ENCODE measurements around the gene MANBA. TPM values are rescaled to one million over a fixed set of nuclear protein-coding genes. Genes with fewer than 3 reads are reported as not detected.

Gene MANBA
- total and polyA plus RNA-seq, 2 of the 4 experiments (the other 2 are of a cell fraction): 11.5 to 17.2 TPM

DNA sequence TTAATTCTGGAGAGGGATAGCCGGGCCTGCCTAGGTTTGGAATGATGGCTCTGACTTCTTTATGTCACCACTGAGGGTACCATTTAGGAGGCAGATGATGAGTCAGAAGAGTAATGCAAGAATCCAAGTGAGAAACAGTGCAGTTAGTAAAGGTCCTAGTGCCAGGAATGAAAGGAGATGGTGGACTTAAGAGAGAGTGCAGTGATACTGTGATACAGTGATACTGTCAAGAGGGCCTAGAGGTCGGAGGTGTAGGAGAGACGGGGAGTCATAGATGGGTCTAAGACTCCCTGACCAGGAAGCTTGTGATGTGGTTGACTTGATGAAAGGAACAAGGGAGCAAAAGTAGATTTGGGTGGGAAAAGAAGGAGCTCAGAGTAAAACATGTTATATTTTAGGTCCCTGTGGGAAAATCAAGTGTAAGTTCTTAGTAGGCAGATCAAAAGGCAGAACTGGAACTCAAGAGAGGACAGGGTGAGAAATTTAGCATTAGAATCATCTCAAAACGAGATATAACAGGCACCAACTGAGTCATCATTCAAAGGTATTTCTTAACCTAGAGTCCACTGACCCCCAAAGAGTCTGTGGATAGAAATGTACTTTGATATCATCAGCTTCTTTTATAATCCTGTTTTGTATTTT is 174.6 kb downstream of the MANBA start:
- ChIA-PET POLR2A (ENCODE audit: unreplicated experiment) (no interaction called here), CTCF (no interaction called here)
- ATAC-seq (ENCODE audit: low read depth) (no peak), DNase-seq (no peak)
- Histone ChIP-seq H2AFZ (replicated peaks; ENCODE audit: low read length, poor library complexity) (no peak overlapping the region), H3K4me3 (ENCODE audit: insufficient read depth, low read depth, low read length) (no peak overlapping the region), H3K27me3 (ENCODE audit: control insufficient read depth, insufficient read depth, low read length) (no peaks in the 10 kb centered on the region), H3K23ac (ENCODE audit: low read depth, low read length) (no peak overlapping the region), H4K91ac (ENCODE audit: insufficient read depth, low read depth, low read length) (no peak overlapping the region), H3K9me3 (ENCODE audit: control insufficient read depth, insufficient read depth, low read length) (peaks cover 1% of the 10 kb centered on the region; the same call in 1 of the 2 replicates), H4K5ac (ENCODE audit: low read depth, low read length) (no peak overlapping the region), H2BK15ac (ENCODE audit: low read depth, low read length) (no peak overlapping the region), H3K56ac (ENCODE audit: extremely low read depth, insufficient read depth, low read length) (no peak overlapping the region), H2BK5ac (ENCODE audit: low read depth, low read length, poor library complexity, severe bottlenecking) (no peak overlapping the region), H3K4me2 (ENCODE audit: low read depth, low read length) (no peak overlapping the region), H4K20me1 (ENCODE audit: insufficient read depth, low read length) (no peaks in the 10 kb centered on the region), H3K9ac (ENCODE audit: low read depth, low read length) (no peak overlapping the region), H3K79me1 (ENCODE audit: low read depth in 1 of 2, low read length in 2 of 2) (0 out of 4 replicates have a peak, but pooled peaks cover 0 to 3% of the 10 kb centered on the region in 2 experiments), H3K36me3 (ENCODE audit: control insufficient read depth, insufficient read depth, low read length) (peaks cover 15% of the 10 kb centered on the region), H2AK9ac (replicated peaks; ENCODE audit: low read depth, low read length, poor library complexity) (no peak overlapping the region), H2AK5ac (ENCODE audit: low read depth, low read length) (no peak overlapping the region), H3K14ac (replicated peaks; ENCODE audit: low read depth, low read length) (no peak overlapping the region), H2BK20ac (ENCODE audit: low read depth, low read length) (no peak overlapping the region), H3K9me1 (ENCODE audit: insufficient read depth, low read length) (no peaks in the 10 kb centered on the region; the same call in 1 of the 2 replicates), H4K8ac (ENCODE audit: low read depth in 2 of 2, low read length in 2 of 2) (no peak overlapping the region), H3K27ac (ENCODE audit: insufficient read depth, low read length) (no peak overlapping the region), H2BK120ac (ENCODE audit: low read depth, low read length) (no peak overlapping the region), H3K4me1 (ENCODE audit: control insufficient read depth, insufficient read depth, low read length) (no peaks in the 10 kb centered on the region), H3K4ac (ENCODE audit: low read depth, low read length) (no peak overlapping the region), H3K18ac (ENCODE audit: low read depth, low read length) (no peak overlapping the region)
- in situ Hi-C loops (cut with MboI; ENCODE audit: low sequenced_read_pairs) (no loop called here), dilution Hi-C loops (cut with HindIII; ENCODE audit: low sequenced_read_pairs, unreplicated experiment) (no loop called here), intact Hi-C loops (cut with micrococcal nuclease) (no loop called here)
- WGBS, 2 experiments (ENCODE audit: extremely low coverage in 2 of 2, insufficient read length in 1 of 2): 97% methylated on average over 3 of the region's 4 CpGs; no CpG with 5 or more reads in 1 of the 2 experiments
- BruUV-seq (replicated peaks): no TSS peak
- TF ChIP-seq SMC3 (IDR thresholded peaks at IDR 0.05; ENCODE audit: low read depth, low read length): no peak
- TF ChIP-seq MAZ (IDR thresholded peaks at IDR 0.05; ENCODE audit: borderline replicate concordance, low read depth, low read length): no peak
- TF ChIP-seq RCOR1 (IDR thresholded peaks at IDR 0.05; ENCODE audit: insufficient replicate concordance, low read length): no peak
- no peak for TF ChIP-seq MAFK (IDR thresholded peaks at IDR 0.05; ENCODE audit: low read depth, low read length)
- no peak for TF ChIP-seq CEBPB (IDR thresholded peaks at IDR 0.05; ENCODE audit: low read depth, low read length)
- TF ChIP-seq, protein P1, sequence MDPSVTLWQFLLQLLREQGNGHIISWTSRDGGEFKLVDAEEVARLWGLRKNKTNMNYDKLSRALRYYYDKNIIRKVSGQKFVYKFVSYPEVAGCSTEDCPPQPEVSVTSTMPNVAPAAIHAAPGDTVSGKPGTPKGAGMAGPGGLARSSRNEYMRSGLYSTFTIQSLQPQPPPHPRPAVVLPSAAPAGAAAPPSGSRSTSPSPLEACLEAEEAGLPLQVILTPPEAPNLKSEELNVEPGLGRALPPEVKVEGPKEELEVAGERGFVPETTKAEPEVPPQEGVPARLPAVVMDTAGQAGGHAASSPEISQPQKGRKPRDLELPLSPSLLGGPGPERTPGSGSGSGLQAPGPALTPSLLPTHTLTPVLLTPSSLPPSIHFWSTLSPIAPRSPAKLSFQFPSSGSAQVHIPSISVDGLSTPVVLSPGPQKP (IDR thresholded peaks at IDR 0.05; ENCODE audit: borderline replicate concordance, low read depth, low read length): no peak
- no peak for TF ChIP-seq MXI1 (IDR thresholded peaks at IDR 0.05; ENCODE audit: borderline replicate concordance, low read depth, low read length)
- TF ChIP-seq NFE2L2 (IDR thresholded peaks at IDR 0.05; ENCODE audit: low read depth, low read length): no peak
- no peak for TF ChIP-seq RFX5 (IDR thresholded peaks at IDR 0.05; ENCODE audit: low read depth, low read length)
- TF ChIP-seq, protein P2, sequence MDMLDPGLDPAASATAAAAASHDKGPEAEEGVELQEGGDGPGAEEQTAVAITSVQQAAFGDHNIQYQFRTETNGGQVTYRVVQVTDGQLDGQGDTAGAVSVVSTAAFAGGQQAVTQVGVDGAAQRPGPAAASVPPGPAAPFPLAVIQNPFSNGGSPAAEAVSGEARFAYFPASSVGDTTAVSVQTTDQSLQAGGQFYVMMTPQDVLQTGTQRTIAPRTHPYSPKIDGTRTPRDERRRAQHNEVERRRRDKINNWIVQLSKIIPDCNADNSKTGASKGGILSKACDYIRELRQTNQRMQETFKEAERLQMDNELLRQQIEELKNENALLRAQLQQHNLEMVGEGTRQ (IDR thresholded peaks at IDR 0.05; ENCODE audit: low read depth, low read length): no peak
- no peak for TF ChIP-seq RAD21 (IDR thresholded peaks at IDR 0.05; ENCODE audit: low read length)
- TF ChIP-seq BHLHE40 (IDR thresholded peaks at IDR 0.05; ENCODE audit: low read depth, low read length): no peak
- no peak for TF ChIP-seq FOS (IDR thresholded peaks at IDR 0.05; ENCODE audit: low read depth, low read length)
- no peak for TF ChIP-seq POLR2A (IDR thresholded peaks at IDR 0.05; ENCODE audit: low read depth, low read length)
